WI38 (cell line): Measurements from ENCODE around the gene STING1.
"Not testable (repeated sequence)": the region's sequence is repeated elsewhere in the genome, so short reads cannot be mapped to it uniquely, and the experiment has no call there.

Source experiments
- H3K4me3 ChIP-seq: 2 replicates; pipeline ENCODE4 v1.5.1; 2011; ENCODE audit warnings: low read depth, mild to moderate bottlenecking, control low read depth, low read length
- TF ChIP-seq, protein P1 (sequence below): IDR thresholded peaks from 2 replicates; pipeline ENCODE4 v1.5.1; 2012; ENCODE audit warnings: low read depth, mild to moderate bottlenecking, control low read depth, low read length

Gene STING1

DNA sequence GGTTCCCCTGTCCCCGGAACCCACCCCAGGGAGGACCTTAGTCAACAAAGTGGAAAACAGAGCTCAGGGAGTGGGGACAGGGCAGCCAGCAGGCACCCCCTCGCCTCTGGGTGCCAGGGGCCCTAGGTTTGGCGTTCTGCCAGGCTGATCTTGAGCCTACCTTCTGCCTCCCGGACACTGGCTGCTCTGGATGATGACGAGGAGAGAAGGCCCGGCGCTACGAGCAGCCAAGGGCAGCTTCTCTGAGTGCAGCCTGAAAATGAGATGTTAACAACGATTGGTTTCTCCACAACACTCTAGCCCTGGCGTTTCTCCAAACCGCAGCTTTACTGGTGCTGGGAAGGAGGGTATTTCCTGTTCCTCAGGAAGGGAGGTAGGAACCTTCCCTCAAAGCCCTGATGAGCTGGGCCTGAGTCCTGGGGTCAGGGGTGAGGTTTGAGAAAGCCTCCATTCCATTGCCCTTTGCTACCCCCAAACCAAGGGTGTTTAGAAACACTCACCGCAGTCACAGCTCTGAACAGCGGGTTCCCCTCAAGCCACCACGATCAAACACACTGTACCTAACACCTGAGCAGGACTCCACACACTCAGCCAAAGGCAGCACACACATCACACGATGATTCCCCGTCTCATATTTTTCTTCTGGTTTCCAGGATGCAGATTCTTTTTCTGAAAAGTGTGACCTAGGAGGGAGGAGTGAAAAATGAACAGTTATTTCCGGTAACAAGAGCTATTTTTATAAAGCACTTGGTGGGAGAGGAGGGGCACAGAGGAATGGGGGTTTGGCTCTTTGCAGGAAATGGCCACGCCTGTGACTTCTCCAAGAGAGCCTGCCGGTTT lies at the start of gene STING1:
Gene STING1, minus strand, starts transcription at position 709 of the 840 bp plus-strand sequence. CDS start 1,054 bp downstream, outside the sequence.
- peak within 1 kb of the TSS; percentile 80 for H3K4me3 ChIP-seq

DNA sequence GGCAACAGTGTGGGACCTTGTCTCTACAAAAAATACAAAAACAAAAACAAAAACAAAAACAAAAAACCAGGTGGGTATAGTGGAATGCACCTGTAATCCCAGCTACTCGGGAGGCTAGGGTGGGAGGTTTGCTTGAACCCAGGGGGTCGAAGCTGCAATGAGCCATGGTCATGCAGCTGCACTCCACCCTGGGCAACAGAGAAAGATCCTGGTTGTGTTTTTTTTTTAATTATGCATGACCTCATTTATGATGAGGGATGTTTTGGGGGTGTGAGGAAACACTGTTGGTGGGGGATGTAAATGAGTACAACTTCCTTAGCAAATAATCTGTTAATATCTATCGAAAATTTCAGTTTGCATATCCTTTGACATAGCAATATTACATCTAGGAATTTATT lies 49.2 kb upstream of the STING1 start:
- H3K4me3 ChIP-seq = no peak overlapping the region
- TF ChIP-seq, protein P1, sequence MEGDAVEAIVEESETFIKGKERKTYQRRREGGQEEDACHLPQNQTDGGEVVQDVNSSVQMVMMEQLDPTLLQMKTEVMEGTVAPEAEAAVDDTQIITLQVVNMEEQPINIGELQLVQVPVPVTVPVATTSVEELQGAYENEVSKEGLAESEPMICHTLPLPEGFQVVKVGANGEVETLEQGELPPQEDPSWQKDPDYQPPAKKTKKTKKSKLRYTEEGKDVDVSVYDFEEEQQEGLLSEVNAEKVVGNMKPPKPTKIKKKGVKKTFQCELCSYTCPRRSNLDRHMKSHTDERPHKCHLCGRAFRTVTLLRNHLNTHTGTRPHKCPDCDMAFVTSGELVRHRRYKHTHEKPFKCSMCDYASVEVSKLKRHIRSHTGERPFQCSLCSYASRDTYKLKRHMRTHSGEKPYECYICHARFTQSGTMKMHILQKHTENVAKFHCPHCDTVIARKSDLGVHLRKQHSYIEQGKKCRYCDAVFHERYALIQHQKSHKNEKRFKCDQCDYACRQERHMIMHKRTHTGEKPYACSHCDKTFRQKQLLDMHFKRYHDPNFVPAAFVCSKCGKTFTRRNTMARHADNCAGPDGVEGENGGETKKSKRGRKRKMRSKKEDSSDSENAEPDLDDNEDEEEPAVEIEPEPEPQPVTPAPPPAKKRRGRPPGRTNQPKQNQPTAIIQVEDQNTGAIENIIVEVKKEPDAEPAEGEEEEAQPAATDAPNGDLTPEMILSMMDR = no peak

More for the DNA sequence above, at the start of gene STING1:
- TF ChIP-seq, protein P1 = no peak

DNA sequence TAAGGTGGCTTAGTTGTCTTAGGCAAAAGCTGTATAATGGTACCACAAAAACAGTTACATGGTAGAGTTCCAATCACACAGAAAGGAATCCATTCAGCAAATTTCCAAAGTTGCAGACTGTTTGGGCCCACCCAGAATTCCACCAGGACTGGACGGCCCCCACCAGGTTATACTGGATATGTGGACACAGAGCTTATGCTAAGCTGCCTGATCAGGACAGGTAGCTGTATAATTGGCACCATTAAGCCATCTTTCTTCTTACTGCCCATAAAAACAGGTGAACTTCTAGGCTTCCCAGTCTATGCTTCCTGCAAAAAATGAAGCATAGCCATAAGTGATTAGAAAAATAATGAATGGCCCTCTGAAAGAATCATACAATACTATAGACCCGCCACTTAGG lies 47.5 kb upstream of the STING1 start:
- H3K4me3 ChIP-seq = not testable (repeated sequence)

DNA sequence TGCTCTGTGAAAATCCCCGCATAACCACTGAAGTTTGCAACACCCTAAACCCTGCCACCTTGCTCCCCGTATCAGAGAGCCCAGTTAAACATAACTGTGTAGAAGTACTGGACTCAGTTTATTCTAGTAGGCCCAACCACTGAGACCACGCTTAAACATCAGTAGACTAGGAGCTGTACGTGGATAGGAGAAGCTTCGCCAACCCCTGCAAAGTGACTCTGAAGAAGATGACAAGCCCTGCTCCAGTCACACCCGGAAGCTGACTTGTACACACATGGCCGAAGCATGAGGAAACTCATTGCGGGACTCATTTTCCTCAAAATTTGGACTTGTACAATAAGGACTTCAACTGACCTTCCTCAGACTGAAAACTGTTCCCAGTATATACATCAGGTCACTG lies 46.1 kb upstream of the STING1 start:
- not testable (repeated sequence) for H3K4me3 ChIP-seq

DNA sequence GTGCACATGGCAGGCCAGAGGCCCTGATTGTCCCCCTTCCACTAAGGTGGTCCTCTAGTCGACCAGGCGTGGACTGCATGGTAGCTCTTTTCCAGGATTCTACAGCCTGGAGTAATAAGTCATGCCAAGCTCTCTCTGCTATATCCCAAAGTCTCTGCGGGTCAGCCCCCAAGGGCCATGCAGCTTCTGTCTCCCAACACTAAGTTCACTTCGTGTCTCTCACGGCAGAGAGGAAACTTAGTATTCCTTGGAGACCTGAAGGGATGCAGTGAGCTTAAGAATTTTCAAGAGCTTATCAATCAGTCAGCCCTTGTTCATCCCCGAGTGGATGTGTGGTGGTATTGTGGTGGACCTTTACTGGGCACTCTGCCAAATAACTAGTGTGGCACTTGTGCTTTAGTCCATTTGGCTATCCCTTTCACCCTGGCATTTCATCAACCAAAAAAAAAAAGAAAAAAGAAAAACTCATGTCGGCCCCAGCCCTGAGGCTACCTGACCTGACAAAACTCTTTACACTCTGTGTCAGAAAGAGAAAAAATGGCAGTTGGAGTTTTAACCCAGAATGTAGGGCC lies 45.4 kb upstream of the STING1 start:
- not testable (repeated sequence) for H3K4me3 ChIP-seq

DNA sequence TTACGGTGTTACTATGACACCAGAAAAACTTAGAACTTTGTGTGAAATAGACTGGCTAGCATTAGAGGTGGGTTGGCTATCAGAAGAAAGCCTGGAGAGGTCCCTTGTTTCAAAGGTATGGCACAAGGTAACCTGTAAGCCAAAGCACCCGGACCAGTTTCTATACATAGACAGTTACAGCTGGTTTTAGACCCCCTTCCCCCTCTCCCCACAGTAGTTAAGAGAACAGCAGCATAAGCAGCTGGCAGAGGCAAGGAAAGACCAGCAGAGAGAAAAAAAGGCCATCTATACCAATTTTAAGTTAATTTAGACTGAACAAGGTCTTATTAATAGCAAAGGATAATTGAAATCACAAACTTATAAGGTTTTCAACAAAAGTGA lies 44.5 kb upstream of the STING1 start:
- not testable (repeated sequence) for H3K4me3 ChIP-seq

DNA sequence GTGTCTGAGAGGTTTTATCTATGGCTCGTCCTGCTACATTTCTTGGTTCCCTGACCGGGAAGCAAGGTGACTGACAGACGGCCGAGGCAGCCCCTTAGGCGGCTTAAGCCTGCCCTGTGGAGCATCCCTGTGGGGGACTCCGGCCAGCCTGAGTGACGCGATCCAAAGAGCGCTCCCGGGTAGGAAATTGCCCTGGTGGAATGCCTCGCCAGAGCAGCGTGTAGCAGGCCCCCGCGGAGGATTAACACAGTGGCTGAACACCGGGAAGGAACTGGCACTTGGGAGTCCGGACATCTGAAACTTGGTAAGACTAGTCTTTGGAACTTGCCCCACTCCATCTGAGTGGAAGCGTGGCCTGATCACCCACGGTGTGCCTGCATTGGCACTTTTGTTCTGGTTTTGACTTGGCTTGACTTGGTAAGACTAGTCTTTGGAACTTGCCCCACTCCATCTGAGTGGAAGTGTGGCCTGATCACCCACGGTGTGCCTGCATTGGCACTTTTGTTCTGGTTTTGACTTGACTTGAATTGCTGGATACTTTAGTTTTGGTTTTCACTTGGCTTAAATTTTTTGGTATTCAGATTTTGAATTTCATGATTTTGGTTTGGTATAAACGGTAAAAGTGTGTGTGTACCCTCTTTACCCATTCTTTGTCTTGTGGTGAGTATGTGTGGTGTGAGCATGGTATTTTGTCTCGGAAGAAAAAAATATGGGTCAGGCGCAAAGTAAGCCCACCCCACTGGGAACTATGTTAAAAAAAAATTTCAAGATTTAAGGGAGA lies 43.9 kb upstream of the STING1 start:
- not testable (repeated sequence) for H3K4me3 ChIP-seq

DNA sequence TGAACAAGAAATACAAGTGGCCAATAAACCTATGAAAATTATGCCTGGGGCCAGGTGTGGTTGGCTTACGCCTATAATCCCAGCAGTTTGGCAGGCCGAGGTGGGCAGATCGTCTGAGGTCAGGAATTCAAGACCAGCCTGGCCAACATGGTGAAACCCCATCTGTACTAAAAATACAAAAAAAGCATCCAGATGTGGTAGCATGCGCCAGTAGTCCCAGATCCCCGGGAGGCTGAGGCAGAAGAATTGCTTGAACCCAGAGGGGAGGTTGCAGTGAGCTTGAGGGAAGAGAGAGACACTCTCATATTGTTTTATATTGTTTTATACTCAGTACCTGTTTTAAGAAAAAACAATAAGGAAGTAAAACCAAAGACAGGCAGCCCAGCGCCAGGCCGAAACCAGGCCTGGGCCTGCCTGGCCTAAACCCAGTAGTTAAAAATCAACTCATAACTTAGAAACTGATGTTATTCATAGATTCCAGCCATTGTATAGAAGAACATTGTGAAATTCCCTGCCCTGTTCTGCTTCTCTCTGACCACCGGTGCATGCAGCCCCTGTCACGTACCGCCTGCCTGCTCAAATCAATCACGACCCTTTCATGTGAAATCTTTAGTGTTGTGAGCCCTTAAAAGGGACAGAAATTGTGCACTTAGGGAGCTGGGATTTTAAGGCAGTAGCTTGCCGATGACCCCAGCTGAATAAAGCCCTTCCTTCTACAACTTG lies 43.2 kb upstream of the STING1 start:
- H3K4me3 ChIP-seq = not testable (repeated sequence)

DNA sequence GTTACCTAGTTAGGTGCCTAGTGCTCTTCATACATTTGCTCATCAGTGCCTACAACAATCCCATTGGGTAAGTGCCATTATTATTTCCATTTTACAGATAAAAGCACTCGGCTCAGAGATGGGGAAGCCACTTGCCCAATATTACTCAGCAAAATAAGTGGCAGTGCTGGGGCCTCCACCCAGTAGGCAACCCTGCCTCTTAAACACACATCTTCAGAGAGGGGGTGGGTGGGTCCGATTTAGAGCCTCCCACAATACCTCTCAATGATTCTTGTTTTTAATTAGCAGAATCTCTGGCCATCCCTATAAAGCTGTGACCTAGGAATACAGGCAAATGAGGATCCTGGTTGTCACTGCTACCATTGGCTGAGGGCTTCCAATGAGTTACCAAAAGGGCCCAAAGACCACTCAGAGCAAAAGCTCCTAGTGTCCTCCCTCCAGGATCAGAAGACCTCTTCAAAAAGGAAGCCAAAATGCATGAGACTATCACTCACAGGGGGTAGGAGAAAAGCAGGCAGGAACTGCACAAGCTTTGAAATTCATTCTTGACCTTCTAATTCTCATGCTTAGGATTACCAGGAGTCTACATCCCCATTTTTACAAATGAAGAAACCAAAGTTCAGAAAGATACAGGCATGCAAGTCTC lies 42.5 kb upstream of the STING1 start:
- TF ChIP-seq, protein P1 = no peak
- H3K4me3 ChIP-seq = no peak overlapping the region

DNA sequence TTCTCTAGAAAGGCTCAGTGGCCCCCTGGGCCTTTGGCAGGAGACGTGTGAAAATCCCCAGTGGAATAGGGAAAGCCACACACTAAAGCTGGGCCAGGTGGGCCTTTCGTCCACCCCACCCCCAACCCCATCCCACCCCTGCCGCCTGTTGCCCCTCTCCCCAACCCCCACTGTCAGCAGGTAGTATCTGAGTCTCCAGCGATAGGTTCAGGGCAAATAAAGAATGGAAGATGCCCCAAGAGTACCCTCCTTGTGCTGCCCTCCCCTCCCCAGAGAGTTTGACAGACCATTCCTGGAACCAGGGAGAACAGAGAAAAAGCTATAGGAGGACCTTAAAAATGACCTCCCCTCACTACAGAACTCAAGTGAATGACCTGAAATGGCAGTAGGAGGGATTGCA lies 41.9 kb upstream of the STING1 start:
- TF ChIP-seq, protein P1 = no peak
- H3K4me3 ChIP-seq = no peak overlapping the region
